HG02970 (cell line): Measurements from ENCODE around the gene OTOP3.

Source experiments
- ATAC-seq: cut with Tn5 transposase; IDR thresholded peaks from one replicate; pipeline ENCODE4 v1.9.1; 2021; ENCODE audit warnings: mild to moderate bottlenecking, moderate library complexity, moderate number of reproducible peaks; ENCODE audit not compliant: unreplicated experiment, low FRiP score

Gene OTOP3

DNA sequence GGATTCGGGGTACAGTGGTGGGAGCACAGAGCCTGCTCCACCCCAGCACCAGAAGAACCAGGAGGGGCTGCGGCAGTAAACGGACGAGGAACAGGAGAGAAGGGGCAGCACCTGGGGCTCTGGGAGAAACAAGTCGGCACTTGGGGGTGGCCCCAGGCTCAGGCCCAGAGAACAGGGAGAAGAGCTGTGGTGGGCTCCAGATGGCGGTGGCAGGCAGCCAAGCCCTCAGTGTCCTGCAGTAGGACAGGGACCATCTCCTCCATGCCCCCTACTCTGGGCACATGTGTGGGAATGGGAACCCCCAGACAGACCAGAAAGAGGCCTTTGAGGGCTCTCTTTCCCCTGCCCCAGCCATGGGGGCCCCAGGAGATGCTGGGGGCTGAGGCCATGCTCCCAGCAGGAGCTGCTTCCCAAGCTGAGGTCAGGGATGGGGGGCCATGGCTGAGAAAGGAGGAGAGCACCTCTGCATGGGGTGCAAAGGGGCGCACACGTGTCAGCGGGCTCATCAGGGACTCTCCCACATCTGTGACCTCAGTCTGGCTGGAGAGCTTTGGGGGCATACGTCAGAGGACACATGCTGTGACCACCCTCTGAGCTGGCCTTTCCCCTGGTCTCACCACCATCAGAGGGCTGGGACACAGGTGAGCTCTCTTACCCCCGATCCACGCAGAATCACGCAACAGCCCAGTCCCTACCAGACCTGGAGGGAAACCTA, 19.4 kb upstream of the OTOP3 start:
- ATAC-seq = no peak

GRCh38 chr17:74916851-74917199, 18.9 kb upstream of the OTOP3 start:
- ATAC-seq = no peak

DNA sequence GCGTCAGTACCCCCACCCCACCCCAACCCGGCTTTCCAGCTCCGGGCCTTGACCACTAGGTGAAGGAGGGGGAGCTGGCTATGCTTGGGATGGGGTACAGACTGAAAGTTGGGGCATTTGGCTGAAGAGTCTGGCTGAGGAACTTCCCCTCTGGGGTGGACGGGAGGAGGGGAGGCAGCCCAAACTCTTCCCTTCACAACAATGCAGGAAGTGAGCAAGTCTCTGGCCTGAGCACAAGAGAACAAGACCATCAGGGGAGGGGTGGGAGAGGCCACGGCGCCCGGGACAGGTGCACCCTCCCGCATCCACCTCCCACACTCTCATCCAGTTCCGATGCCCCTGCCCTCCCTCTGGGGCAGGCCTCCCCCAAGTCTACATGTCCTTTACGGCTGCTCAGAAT, 18.3 kb upstream of the OTOP3 start:
- no peak for ATAC-seq

DNA sequence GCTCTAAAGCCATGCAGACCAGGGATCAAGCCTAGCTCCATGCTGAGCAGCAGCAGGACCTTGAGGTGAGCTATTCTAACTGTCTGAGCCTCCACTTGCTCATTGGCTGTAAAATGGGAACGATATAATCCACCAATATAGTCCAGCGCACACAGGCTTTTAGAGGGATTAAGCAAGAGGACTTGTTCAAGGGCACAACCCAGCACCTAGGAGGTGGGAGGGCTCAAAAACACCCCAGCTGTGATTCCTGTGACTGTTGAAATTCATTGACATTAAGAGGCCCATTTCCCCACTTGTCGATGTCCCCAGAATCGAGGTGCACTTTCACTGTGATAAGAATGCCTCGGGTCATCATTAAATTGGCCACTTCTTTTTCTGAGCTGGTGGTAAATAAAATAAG, 16.8 kb upstream of the OTOP3 start:
- ATAC-seq = no peak

DNA sequence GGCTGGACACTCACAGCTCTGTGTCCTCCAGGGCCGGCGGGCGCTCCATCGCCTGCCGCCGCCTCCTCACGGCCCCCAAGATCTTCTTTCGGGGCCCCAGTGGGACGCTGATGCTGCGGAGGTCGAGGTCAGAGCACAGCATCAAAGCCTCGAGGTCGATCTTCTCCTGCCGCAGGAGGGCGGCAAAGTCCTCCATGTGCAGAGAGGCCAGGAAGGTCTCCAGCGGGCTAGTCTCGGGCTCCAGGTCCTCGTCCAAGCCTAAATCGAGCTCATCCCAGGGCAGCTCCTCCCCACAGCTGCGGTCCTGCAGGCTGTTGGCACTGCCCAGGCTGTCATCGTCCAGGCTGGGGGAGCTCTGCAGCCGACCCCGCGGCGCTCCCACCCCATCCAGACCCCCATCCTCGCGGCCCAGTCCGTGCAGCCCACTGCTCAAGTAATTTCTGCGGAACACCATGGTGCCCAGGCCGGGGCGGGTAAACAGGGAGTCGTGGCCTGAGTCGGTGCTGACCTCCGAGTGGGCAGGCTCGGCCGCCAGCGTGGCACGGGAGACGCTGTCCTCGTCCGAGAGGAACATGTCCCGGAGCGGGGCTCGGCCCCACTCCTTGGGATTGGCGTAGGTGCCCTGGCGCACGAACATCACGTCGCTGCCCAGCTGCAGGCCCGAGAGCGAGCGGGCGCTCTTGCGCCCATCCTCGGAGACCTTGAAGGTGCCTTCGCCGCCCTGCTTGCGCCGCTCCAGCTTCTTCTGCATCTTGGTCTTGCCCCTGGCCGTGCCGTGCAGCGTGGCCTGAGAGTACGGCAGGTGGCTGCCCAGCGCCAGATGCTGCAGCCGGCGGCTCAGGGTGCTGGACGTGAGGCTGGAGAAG, 16.0 kb upstream of the OTOP3 start:
- ATAC-seq = no peak

DNA sequence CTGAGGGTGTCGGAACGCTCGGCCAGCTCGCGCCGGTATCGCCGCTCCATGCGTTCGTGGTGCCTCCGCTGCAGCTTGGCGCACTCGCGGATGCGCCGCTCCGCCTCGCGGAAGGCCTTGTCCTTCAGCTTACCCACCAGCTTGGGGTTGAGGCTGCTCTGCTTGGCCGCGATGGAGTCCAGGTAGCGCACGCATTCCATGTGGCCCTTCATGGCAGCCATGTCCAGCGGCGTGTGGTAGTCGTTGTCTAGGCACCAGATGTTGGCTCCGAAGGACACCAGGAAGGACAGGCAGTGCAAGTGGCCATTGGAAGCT, 15.4 kb upstream of the OTOP3 start:
- no peak for ATAC-seq

DNA sequence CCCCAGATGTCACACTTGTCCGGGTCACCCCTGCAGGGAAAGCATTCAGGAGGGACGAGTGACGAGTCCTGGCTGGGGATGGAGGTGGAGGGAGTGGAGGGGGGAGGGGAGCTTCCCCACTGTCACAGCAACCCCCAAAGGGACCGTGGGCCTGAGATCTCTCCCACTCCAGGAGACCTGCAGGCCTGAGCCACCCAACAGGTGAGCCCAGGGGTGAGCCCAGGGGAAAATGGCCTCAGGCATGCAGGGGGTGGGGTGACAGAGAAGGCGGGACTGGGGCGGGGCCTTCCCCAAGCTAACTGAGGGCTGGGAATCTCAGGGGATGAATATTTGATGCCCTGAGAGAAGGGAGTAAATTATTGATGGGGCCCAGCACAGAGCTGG, 15.1 kb upstream of the OTOP3 start:
- no peak for ATAC-seq

DNA sequence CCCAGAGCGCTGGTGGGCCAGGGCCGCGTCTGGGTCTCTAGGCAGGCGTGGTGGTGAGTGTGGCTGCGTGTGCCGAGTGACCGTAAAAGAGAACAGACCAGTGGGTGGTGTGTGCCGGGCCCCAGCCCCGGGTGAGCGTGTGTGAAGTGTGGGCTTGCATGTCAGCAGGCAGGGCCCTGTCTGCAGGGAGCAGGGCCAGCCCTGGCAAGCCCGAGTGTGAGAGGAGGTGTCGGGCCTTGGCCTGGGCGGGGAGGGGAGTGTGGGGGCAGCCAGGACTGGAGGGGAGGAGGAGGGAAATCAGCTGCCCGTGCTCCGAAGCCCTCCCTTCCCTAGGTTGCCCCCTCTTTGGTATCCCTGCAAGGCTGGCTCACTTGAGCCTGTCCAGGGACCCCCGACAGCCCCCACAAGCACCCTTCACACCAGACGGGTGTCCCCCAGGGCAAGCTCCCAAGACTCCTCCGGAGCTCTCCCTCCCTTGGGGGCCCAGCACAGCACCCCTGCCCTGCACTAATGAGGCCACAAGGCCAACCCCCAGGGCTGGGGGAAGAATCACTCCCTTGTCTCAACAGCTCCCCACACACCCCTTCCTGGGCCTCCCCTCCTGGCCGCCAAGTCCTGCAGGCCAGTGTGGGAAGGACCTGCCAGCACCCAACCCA, 14.5 kb upstream of the OTOP3 start:
- ATAC-seq = no peak

DNA sequence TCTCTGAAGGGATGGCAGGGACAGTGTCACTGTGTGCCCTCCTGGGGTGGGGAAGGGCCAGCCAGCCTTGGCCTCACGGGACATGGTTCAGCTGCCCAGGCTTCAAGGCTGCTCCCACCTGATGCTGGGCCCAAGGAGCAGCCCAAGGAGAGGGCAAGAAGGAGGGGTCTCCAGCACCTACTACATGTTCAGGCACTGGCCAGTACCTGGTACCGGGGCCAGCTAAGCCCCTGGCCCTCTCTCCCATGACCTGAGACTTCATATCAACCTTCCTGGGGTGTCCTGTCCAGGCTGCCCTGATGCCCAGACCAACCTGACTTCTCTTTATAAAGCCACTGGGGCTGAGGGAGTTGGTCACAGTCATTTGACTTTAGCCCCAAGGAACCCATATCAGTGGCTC, 13.9 kb upstream of the OTOP3 start:
- ATAC-seq = no peak

- ATAC-seq = no peak
Observed at GRCh38 chr17:74922172-74922571, 13.5 kb upstream of the OTOP3 start.

GRCh38 chr17:74922694-74923537, 12.8 kb upstream of the OTOP3 start, which contains the start of gene USH1G:
Gene USH1G, minus strand, starts transcription at chr17:74923255. Its CDS starts 182 bp downstream, at chr17:74923073.
- ATAC-seq = no peak

DNA sequence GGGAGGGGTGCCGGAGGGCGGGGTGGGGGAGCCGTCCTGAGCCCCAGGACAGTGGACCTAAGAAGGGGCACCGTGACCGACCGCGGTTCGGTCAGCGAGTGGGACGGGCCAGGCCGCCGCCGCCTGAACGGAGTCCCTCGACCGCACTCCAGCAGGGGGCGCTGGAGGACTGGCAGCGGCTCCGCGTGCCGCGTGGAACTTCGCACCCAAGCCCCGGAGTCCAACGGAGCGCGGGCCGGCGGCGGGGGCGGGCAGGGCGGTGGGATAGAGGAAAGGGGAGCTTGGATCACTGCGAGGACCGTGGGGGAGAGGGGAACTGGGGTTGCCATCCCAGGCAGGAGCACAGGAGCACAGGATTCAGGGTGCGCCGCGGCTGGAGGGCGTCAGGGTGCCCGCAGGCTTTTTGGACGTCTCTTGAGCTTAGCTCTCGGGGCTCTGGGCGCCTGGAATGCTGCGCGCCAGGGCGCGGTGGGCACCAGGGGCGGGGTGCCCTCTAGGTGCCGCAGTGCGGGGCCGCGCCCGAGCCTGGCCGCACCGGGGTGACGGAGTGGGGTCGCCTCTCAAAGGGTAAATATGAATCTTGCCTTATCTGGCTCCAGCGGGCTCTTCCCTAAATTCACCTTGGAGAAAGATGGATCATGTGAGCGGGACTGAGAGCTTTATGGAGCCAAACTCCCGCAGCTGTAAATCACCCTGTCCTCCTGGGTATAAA, 12.0 kb upstream of the OTOP3 start:
- ATAC-seq = no peak

DNA sequence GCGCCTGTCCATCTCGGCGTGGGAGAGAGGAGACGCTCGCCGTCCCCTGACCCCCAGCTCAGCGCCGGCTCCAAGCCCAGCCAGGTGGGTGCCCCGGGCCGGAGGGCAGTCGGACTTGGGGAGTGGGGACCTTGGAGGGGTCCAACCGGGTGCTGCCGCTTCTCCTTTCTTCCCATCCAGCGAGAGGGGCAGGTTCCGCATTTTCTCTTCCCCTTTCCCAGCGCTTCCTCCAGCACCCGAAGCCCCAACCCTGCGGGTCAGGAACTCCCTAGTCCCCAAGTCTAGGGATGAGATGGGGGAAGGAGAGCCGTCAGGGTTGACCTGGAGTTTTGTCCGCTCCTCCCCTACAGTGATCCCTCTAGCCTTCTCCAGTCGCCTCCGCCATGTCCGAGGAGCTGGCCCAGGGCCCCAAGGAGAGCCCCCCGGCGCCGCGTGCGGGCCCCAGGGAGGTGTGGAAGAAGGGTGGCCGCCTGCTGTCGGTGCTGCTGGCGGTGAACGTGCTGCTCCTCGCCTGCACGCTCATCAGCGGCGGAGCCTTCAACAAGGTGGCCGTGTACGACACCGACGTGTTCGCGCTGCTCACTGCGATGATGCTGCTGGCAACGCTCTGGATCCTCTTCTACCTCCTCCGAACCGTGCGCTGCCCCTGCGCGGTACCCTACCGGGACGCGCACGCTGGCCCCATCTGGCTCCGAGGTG, 11.3 kb upstream of the OTOP3 start, which contains the start of gene OTOP2:
Gene OTOP2 (plus strand): TSS at position 24 of the 699 bp plus-strand sequence. CDS start 360 bp downstream, at position 384.
- ATAC-seq = no peak

- ATAC-seq = no peak
Observed at GRCh38 chr17:74925242-74925641, 10.5 kb upstream of the OTOP3 start.

- ATAC-seq = no peak
Observed at GRCh38 chr17:74928786-74929185, 6.9 kb upstream of the OTOP3 start.

GRCh38 chr17:74930535-74931036, 5.1 kb upstream of the OTOP3 start:
- ATAC-seq = no peak

- ATAC-seq = no peak
Observed at GRCh38 chr17:74935048-74935447, 650 bp upstream of the OTOP3 start.

GRCh38 chr17:74936470-74936799, 737 bp downstream of the OTOP3 start:
- no peak for ATAC-seq
